GM12891 (cell line): Measurements from ENCODE around the gene NRXN2.

ENCODE experiments used
- POLR2A ChIP-seq: IDR thresholded peaks from 2 replicates; pipeline ENCODE4 v1.6.1; 2011; ENCODE audit warnings: low read depth, low read length, control low read depth
- POU2F2 ChIP-seq: IDR thresholded peaks from 2 replicates; pipeline ENCODE4 v1.6.1; 2011; ENCODE audit warnings: low read depth, mild to moderate bottlenecking, control low read depth, low read length, moderate library complexity

DNA sequence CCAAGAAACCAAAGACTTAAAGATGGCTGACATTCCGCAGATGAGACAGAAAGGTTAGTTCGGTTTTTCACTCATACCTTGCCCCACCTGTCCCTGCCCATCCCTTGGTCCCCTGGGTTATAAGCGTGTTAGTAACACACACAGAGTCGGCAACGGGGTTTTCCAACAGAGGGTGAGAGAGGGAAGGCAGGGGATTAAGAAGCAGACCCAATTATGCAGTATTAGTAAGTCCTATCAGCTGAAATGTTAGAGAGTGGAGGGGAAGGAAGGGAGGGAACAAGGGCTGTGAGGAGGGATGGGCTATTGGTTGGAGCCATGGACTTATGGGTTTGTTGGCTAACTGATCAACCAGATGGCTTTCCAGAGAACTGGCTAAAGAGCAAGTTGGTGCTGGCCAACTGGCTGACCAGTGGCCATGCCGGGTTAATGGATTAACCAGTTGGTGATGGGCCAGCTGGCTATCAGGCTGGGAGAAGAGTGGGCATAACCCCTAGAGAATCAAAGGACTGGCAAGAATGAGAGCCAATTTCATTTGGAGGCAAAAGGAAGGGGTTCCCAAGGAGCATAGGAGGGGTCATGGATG is 45.5 kb downstream of the NRXN2 start:
- TF ChIP-seq POLR2A: no peak
- TF ChIP-seq POU2F2: no peak
